Caco-2 (cell line): ENCODE results near the gene RFX7. TPM values are rescaled to one million over a fixed set of nuclear protein-coding genes. Genes with fewer than 3 reads are reported as not detected.

Experiments
- BruUV-seq: library from RNA; stranded (reverse); fragments of 400-500 nt; replicated peaks from 2 replicates; lab custom pipeline; 2021; lab: Mats Ljungman, UMichigan
- CTCF ChIA-PET: fragments of 300-600 bp; sonication (Branson Sonifier 250); formaldehyde crosslinking; loops from one replicate; lab custom pipeline; 2022; ENCODE audit warnings: antibody characterized with exemption; lab: Charles Lee
- POLR2A ChIA-PET: fragments of 300-600 bp; sonication (Branson Sonifier 250); formaldehyde crosslinking; loops from one replicate; lab custom pipeline; 2022; ENCODE audit warnings: antibody characterized with exemption; lab: Charles Lee
- DNase-seq, 2 experiments: peaks; one replicate each; pipeline versions ENCODE4 v3.0.0 to v3.0.0-alpha.2; 2020 to 2022
- H3K27me3 ChIP-seq: replicated peaks from 2 replicates; pipeline ENCODE4 v1.6.0; 2011; ENCODE audit warnings: low read length; ENCODE audit not compliant: control insufficient read depth, insufficient read depth
- H3K36me3 ChIP-seq: 2 replicates; pipeline ENCODE4 v1.5.1; 2011; ENCODE audit warnings: low read length; ENCODE audit not compliant: control insufficient read depth, insufficient read depth
- H3K4me1 ChIP-seq: fragments of 250-450 bp; sonication (Bioruptor Pico); 2 replicates; pipeline ENCODE4 v1.5.1; 2020; ENCODE audit warnings: mild to moderate bottlenecking
- H3K4me3 ChIP-seq: 2 replicates; pipeline ENCODE4 v1.5.1; 2011; ENCODE audit warnings: low read depth, mild to moderate bottlenecking, control low read depth, low read length
- H3K9me3 ChIP-seq: fragments of 250-450 bp; sonication (Bioruptor Pico); 2 replicates; pipeline ENCODE4 v1.5.1; 2020; ENCODE audit warnings: mild to moderate bottlenecking, moderate library complexity
- H3K27ac Mint-ChIP-seq: one replicate; pipeline ENCODE4 v1.8.0; 2022; ENCODE audit warnings: mixed read lengths; ENCODE audit not compliant: unreplicated experiment
- H3K27me3 Mint-ChIP-seq: one replicate; pipeline ENCODE4 v1.8.0; 2022; ENCODE audit warnings: mixed read lengths; ENCODE audit not compliant: insufficient read depth, unreplicated experiment
- H3K36me3 Mint-ChIP-seq: one replicate; pipeline ENCODE4 v1.8.0; 2022; ENCODE audit warnings: mild to moderate bottlenecking, mixed read lengths; ENCODE audit not compliant: insufficient read depth, unreplicated experiment
- H3K4me1 Mint-ChIP-seq: one replicate; pipeline ENCODE4 v1.8.0; 2022; ENCODE audit warnings: low read depth, mixed read lengths; ENCODE audit not compliant: unreplicated experiment
- H3K4me3 Mint-ChIP-seq: one replicate; pipeline ENCODE4 v1.8.0; 2022; ENCODE audit warnings: mild to moderate bottlenecking, moderate library complexity, mixed read lengths; ENCODE audit not compliant: unreplicated experiment
- H3K9me3 Mint-ChIP-seq: one replicate; pipeline ENCODE4 v1.8.0; 2022; ENCODE audit warnings: mixed read lengths; ENCODE audit not compliant: unreplicated experiment
- intact Hi-C: fragments of 100-400 bp; cut with micrococcal nuclease; formaldehyde crosslinking; loops from one replicate; pipeline ENCODE4 v1.10.0; 2022; ENCODE audit not compliant: unreplicated experiment
- total RNA-seq: library from RNA; stranded (reverse); gene quantifications from 2 replicates; pipeline ENCODE4 v1.2.3, GENCODE V29; 2022
- TF ChIP-seq, protein P1 (sequence below), 2 experiments: fragments of 200-600 bp in 1 of 2; IDR thresholded peaks; 1 replicate in 1 of 2; 2 replicates in 1 of 2; pipeline versions ENCODE4 v1.5.1 to v1.8.0; 2011 to 2022; ENCODE audit warnings: antibody characterized with exemption in 1 of 2, control low read depth in 1 of 2, inconsistent platforms in 1 of 2, low read depth in 1 of 2, low read length in 1 of 2, mild to moderate bottlenecking in 1 of 2, moderate library complexity in 1 of 2; ENCODE audit not compliant: insufficient read depth in 1 of 2, severe bottlenecking in 1 of 2, unreplicated experiment in 1 of 2

Gene RFX7
- total RNA-seq, 1 experiment from 2014 or later, result 8.7 TPM

DNA sequence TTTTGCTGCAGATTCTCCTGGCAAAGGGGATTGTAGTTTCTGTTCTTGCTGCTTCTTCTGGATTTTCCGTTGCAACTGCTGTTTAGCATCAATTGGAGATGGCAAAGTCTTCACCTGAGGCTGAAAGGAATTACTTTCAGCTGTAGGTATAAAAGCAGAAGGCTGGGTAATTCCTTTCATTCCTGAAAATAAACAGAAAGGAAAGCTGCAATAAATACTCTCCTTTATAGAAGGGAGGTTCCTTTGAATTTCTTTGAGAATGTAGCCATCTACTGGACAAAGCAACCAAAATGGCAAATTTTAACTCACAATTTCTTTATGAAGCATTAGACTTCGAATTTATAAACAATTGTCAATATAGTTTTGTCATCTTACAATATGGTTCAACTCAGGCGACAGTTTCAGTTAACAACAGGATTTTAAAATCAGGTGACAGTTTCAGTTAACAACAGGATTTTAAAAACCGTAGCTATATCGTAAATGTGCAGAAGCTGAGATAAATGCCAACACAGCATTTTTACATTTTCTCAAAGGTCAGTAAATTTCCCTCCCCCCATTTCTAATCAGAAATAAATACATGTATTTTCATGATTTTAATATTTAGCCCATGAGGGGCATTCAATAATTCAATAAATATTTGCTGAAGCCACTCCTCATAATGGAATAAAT is 145.3 kb downstream of the RFX7 start:
- Mint-ChIP-seq H3K4me1 (no peaks in the 10 kb centered on the region), H3K9me3 (no peaks in the 10 kb centered on the region), H3K36me3 (no peaks in the 10 kb centered on the region), H3K4me3 (no peak overlapping the region), H3K27me3 (no peaks in the 10 kb centered on the region), H3K27ac (no peak overlapping the region)
- DNase-seq, result no peak
- TF ChIP-seq, protein P1, sequence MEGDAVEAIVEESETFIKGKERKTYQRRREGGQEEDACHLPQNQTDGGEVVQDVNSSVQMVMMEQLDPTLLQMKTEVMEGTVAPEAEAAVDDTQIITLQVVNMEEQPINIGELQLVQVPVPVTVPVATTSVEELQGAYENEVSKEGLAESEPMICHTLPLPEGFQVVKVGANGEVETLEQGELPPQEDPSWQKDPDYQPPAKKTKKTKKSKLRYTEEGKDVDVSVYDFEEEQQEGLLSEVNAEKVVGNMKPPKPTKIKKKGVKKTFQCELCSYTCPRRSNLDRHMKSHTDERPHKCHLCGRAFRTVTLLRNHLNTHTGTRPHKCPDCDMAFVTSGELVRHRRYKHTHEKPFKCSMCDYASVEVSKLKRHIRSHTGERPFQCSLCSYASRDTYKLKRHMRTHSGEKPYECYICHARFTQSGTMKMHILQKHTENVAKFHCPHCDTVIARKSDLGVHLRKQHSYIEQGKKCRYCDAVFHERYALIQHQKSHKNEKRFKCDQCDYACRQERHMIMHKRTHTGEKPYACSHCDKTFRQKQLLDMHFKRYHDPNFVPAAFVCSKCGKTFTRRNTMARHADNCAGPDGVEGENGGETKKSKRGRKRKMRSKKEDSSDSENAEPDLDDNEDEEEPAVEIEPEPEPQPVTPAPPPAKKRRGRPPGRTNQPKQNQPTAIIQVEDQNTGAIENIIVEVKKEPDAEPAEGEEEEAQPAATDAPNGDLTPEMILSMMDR (IDR thresholded peaks at IDR 0.05; ENCODE audit: insufficient read depth in 1 of 2, low read depth in 1 of 2, low read length in 1 of 2, severe bottlenecking in 1 of 2, unreplicated experiment in 1 of 2), result peak in 1 of 2 experiments; percentile 8
- intact Hi-C loops, result loop anchor here (2.0 kb wide), 2 partner anchors 46 to 106 kb away; partner anchors contain the start of gene NEDD4
- peaks cover 12% of the 10 kb centered on the region; the same call in 1 of the 2 replicates for H3K4me1 ChIP-seq
- no peaks in the 10 kb centered on the region for H3K27me3 ChIP-seq
- POLR2A ChIA-PET, result no interaction called here
- BruUV-seq, result no TSS peak
- no peak overlapping the region for H3K4me3 ChIP-seq
- CTCF ChIA-PET, result interaction anchor here (0.9 kb wide), 2 partner anchors 56 to 104 kb away, joined by 3 to 5 read pairs; partner anchors contain the start of gene NEDD4
- no peaks in the 10 kb centered on the region; the same call in 1 of the 2 replicates for H3K36me3 ChIP-seq
- H3K9me3 ChIP-seq, result no peaks in the 10 kb centered on the region

DNA sequence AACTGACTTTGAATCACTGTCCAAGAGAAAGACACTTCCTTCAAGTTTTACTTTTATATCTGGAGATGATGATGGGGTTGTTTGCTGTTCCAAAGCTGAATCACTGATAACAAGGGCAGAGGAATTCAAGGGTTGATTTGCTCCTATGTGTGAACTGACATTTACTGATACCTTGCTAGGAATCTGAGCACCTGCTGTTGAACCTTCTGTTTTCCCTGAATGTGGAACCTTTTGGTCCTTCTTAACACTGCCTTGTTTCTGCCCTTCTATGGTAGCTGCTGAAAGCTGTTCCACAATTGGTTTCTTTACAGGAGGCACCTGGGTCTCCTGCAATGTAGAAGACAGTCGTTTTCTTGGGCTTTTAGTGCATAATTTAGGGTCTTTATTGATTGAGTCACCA is 148.3 kb downstream of the RFX7 start:
- ChIA-PET POLR2A (no interaction called here), CTCF (interaction anchor here (0.6 kb wide), 1 partner anchor 44 kb away, joined by 5 read pairs; no protein-coding TSS in a partner anchor)
- BruUV-seq, result no TSS peak
- H3K4me1 ChIP-seq, result peaks cover 12% of the 10 kb centered on the region; the same call in 1 of the 2 replicates
- intact Hi-C loops, result no loop called here
- Mint-ChIP-seq H3K4me1 (no peaks in the 10 kb centered on the region), H3K36me3 (no peaks in the 10 kb centered on the region), H3K27ac (no peak overlapping the region), H3K9me3 (no peaks in the 10 kb centered on the region), H3K27me3 (no peaks in the 10 kb centered on the region), H3K4me3 (no peak overlapping the region)
- H3K36me3 ChIP-seq, result no peaks in the 10 kb centered on the region; the same call in 1 of the 2 replicates
- TF ChIP-seq, protein P1 (IDR thresholded peaks at IDR 0.05; ENCODE audit: insufficient read depth in 1 of 2, low read depth in 1 of 2, low read length in 1 of 2, severe bottlenecking in 1 of 2, unreplicated experiment in 1 of 2), result no peak
- no peaks in the 10 kb centered on the region for H3K27me3 ChIP-seq
- H3K9me3 ChIP-seq, result no peaks in the 10 kb centered on the region
- no peak overlapping the region for H3K4me3 ChIP-seq
- no peak for DNase-seq

DNA sequence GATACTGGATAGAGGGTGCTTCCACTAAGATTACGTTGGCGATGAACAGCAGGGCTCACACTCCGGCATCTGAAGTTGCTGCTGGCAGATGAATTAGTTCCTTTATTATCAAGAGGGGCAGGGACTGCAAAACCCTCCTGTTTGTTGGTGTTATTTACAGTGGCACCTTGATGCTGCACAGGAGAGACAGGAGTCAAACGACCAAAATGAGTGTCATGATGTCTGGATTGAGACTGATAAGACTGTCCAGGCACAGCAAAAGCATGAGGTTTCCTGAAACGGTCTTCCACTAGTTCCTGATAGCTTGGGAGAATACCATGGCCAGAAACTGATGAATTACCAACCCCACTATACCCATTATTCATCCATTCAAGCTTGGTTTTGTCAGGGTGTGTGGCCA is 149.5 kb downstream of the RFX7 start:
- no peaks in the 10 kb centered on the region for H3K27me3 ChIP-seq
- no peaks in the 10 kb centered on the region; the same call in 1 of the 2 replicates for H3K36me3 ChIP-seq
- ChIA-PET POLR2A (no interaction called here), CTCF (interaction anchor here (1.3 kb wide), 1 partner anchor 176 kb away, joined by 3 read pairs; no protein-coding TSS in a partner anchor)
- no peak overlapping the region for H3K4me3 Mint-ChIP-seq
- H3K27ac Mint-ChIP-seq, result no peak overlapping the region
- no peaks in the 10 kb centered on the region for H3K9me3 Mint-ChIP-seq
- H3K27me3 Mint-ChIP-seq, result no peaks in the 10 kb centered on the region
- H3K4me1 ChIP-seq, result peaks cover 12% of the 10 kb centered on the region; the same call in 1 of the 2 replicates
- no peak for DNase-seq
- H3K36me3 Mint-ChIP-seq, result no peaks in the 10 kb centered on the region
- no peaks in the 10 kb centered on the region for H3K9me3 ChIP-seq
- no peak overlapping the region for H3K4me3 ChIP-seq
- TF ChIP-seq, protein P1 (IDR thresholded peaks at IDR 0.05; ENCODE audit: insufficient read depth in 1 of 2, low read depth in 1 of 2, low read length in 1 of 2, severe bottlenecking in 1 of 2, unreplicated experiment in 1 of 2), result no peak
- intact Hi-C loops, result no loop called here
- no peaks in the 10 kb centered on the region for H3K4me1 Mint-ChIP-seq
- BruUV-seq, result no TSS peak
